ENCODE data around the gene ZDHHC24. TPM values are rescaled to one million over a fixed set of nuclear protein-coding genes. Genes with fewer than 3 reads are reported as not detected.

Gene ZDHHC24
- total and polyA plus RNA-seq, 10 of the 15 experiments (the other 5 are each of a cell fraction or from before 2014, with no cell fraction given), result 0.86 to 17.5 (median 6.8) TPM

GRCh38 chr11:66524304-66525040 lies 21.4 kb downstream of the ZDHHC24 start:
- RAD21 ChIA-PET (ENCODE audit: unreplicated experiment), result no interaction called here
- in situ Hi-C loops (cut with MboI) (no loop called here), intact Hi-C loops (cut with micrococcal nuclease; ENCODE audit: unreplicated experiment) (no loop called here)
- SMC1A ChIA-PET (ENCODE audit: uncharacterized antibody, unreplicated experiment), result no interaction called here
- FAIRE-seq, result no peak
- Histone ChIP-seq H3K9me3 (replicated peaks; ENCODE audit: control insufficient read depth, insufficient read depth, low read length) (no peaks in the 10 kb centered on the region), H3K4me1 (ENCODE audit: control insufficient read depth, insufficient read depth, low read length) (no peaks in the 10 kb centered on the region), H3K9ac (ENCODE audit: control insufficient read depth, insufficient read depth, low read length) (no peak overlapping the region), H2AFZ (ENCODE audit: control insufficient read depth, low read depth, low read length) (no peak overlapping the region), H3K79me2 (ENCODE audit: control insufficient read depth, insufficient read depth, low read length) (no peaks in the 10 kb centered on the region), H3K4me2 (ENCODE audit: control insufficient read depth, insufficient read depth) (no peak overlapping the region), H4K20me1 (ENCODE audit: control insufficient read depth, insufficient read depth) (no peaks in the 10 kb centered on the region), H3K27ac (ENCODE audit: control insufficient read depth, insufficient read depth) (no peak overlapping the region), H3K27me3 (replicated peaks in 1 of 2; ENCODE audit: control insufficient read depth in 2 of 2, insufficient read depth in 2 of 2, low read length in 1 of 2) (no peaks in the 10 kb centered on the region), H3K4me3 (no peak overlapping the region), H3K36me3 (ENCODE audit: control insufficient read depth in 2 of 2, insufficient read depth in 2 of 2, low read length in 1 of 2) (peaks cover 0 to 1% of the 10 kb centered on the region in 2 experiments; a peak in 2 of 4 replicates)
- TF ChIP-seq ZSCAN29 (IDR thresholded peaks at IDR 0.05), result no peak
- TF ChIP-seq SREBF2 (IDR thresholded peaks at IDR 0.05; ENCODE audit: low read length), result no peak
- TF ChIP-seq SIX5 (IDR thresholded peaks at IDR 0.05; ENCODE audit: low read depth, low read length, severe bottlenecking), result no peak
- TF ChIP-seq MTA2 (IDR thresholded peaks at IDR 0.05; ENCODE audit: low read depth), result no peak
- TF ChIP-seq PKNOX1 (IDR thresholded peaks at IDR 0.05), result no peak
- TF ChIP-seq ATF7 (IDR thresholded peaks at IDR 0.05; ENCODE audit: low read depth), result no peak
- CTCF ChIA-PET, result no interaction called here
- POLR2A ChIA-PET, result no interaction called here
- 96% methylated on average over 10 of the region's 10 CpGs for WGBS (ENCODE audit: insufficient coverage, insufficient replicate concordance, low lambda C conversion rate, missing lambda C conversion rate)
- no peak for DNase-seq (ENCODE audit: low read depth, low spot score)
- ATAC-seq, result no peak
- no TSS peak for BruUV-seq (replicated peaks)

- ATAC-seq (no peak), FAIRE-seq (no peak), DNase-seq (ENCODE audit: low read depth, low spot score) (no peak)
- H3K4me1 ChIP-seq (ENCODE audit: control insufficient read depth, insufficient read depth, low read length), result no peaks in the 10 kb centered on the region
- no TSS peak for BruUV-seq (replicated peaks)
- peaks cover 0 to 4% of the 10 kb centered on the region in 2 experiments; a peak in 2 of 4 replicates for H3K36me3 ChIP-seq (ENCODE audit: control insufficient read depth in 2 of 2, insufficient read depth in 2 of 2, low read length in 1 of 2)
- H3K4me2 ChIP-seq (ENCODE audit: control insufficient read depth, insufficient read depth), result no peak overlapping the region
- ChIA-PET RAD21 (ENCODE audit: unreplicated experiment) (no interaction called here), CTCF (no interaction called here), SMC1A (ENCODE audit: uncharacterized antibody, unreplicated experiment) (no interaction called here), POLR2A (no interaction called here)
- no peaks in the 10 kb centered on the region for H3K27me3 ChIP-seq (replicated peaks in 1 of 2; ENCODE audit: control insufficient read depth in 2 of 2, insufficient read depth in 2 of 2, low read length in 1 of 2)
- intact Hi-C loops (cut with micrococcal nuclease; ENCODE audit: unreplicated experiment), result no loop called here
- H3K27ac ChIP-seq (ENCODE audit: control insufficient read depth, insufficient read depth), result no peak overlapping the region
- H2AFZ ChIP-seq (ENCODE audit: control insufficient read depth, low read depth, low read length), result no peak overlapping the region
- H3K4me3 ChIP-seq, result no peak overlapping the region
- H3K79me2 ChIP-seq (ENCODE audit: control insufficient read depth, insufficient read depth, low read length), result no peaks in the 10 kb centered on the region
- H3K9me3 ChIP-seq (replicated peaks; ENCODE audit: control insufficient read depth, insufficient read depth, low read length), result no peaks in the 10 kb centered on the region
- no peak overlapping the region for H3K9ac ChIP-seq (ENCODE audit: control insufficient read depth, insufficient read depth, low read length)
- WGBS (ENCODE audit: insufficient coverage, insufficient replicate concordance, low lambda C conversion rate, missing lambda C conversion rate), result 90% methylated on average over 11 of the region's 11 CpGs
- no peaks in the 10 kb centered on the region for H4K20me1 ChIP-seq (ENCODE audit: control insufficient read depth, insufficient read depth)
- in situ Hi-C loops (cut with MboI), result no loop called here
- TF ChIP-seq HSF1 (IDR thresholded peaks at IDR 0.05; ENCODE audit: low read depth, low read length), result no peak
- no peak for TF ChIP-seq PKNOX1 (IDR thresholded peaks at IDR 0.05)
- TF ChIP-seq TCF3 (IDR thresholded peaks at IDR 0.05; ENCODE audit: borderline replicate concordance, insufficient read depth, low read depth, low read length), result no peak
- no peak for TF ChIP-seq BCL11A (IDR thresholded peaks at IDR 0.05; ENCODE audit: low read depth, low read length)
- no peak for TF ChIP-seq ZNF384 (IDR thresholded peaks at IDR 0.05; ENCODE audit: borderline replicate concordance, low read depth, low read length)
- TF ChIP-seq CTCF (IDR thresholded peaks at IDR 0.05 in 2 of 3, conservative IDR thresholded peaks at IDR 0.05 in 1 of 3; ENCODE audit: control insufficient read depth in 2 of 3, extremely low read depth in 1 of 3, insufficient read depth in 1 of 3, low read depth in 3 of 3, low read length in 3 of 3), result no peak
Observed at GRCh38 chr11:66523611-66524010, 22.2 kb downstream of the ZDHHC24 start.

Measured in GM12878 (cell line).